Measurements from ENCODE around the gene SLC5A4. TPM values are rescaled to one million over a fixed set of nuclear protein-coding genes. Genes with fewer than 3 reads are reported as not detected.
"Not testable (repeated sequence)": the region's sequence is repeated elsewhere in the genome, so short reads cannot be mapped to it uniquely, and the experiment has no call there.

Gene SLC5A4
- polyA plus RNA-seq, 1 donor (not counting 4 experiments of a cell fraction or from before 2014, with no cell fraction given) = not detected

DNA sequence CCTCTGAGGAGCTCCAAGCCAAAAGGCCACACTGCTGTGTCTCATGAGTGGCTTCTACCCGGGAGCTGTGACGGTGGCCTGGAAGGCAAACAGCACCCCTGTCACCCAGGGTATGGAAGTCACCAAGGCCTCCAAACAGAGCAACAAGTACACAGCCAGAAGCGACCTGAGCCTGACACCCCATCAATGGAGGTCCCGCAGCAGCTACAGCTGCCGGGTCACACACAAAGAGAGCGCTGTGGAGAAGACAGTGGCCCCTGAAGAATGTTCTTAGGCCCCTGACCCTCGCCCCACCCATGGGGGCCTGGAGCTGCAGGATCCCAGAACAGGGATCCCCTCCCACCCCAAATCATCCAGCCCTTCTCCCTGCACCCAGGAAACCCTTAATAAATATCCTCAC lies 55.2 kb downstream of the SLC5A4 start:
- dilution Hi-C loops (cut with MboI; ENCODE audit: extremely low pct_ligation_motif_present, low sequenced_read_pairs) = no loop called here
- H3K27me3 ChIP-seq (ENCODE audit: control insufficient read depth, extremely low read depth, insufficient read depth, low read length) = peaks cover 16% of the 10 kb centered on the region
- no peak overlapping the region for H3K27ac ChIP-seq (ENCODE audit: control insufficient read depth, insufficient read depth, low read length)

DNA sequence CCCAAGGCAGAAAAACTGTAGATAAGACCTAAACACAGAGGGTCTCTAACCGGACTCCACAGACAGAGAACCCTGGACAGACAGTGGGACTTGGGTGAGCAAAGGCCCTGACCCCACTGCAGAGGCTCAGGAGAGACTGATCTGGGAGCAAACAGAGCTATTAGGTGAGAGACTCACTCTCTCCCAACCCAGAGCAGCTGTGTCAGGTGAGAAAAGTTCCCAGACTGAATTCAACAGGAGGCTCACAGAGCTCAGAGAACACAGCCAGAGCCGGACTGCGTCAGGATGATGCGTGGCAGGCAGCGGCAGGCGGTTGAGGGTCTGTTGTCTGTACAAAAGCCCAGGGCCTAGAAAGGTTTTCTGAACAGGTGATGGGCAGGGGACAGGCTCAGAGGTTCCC lies 55.8 kb downstream of the SLC5A4 start:
- Histone ChIP-seq H3K4me3 (ENCODE audit: control insufficient read depth in 2 of 3, extremely low read depth in 1 of 3, insufficient read depth in 2 of 3, low read depth in 1 of 3, low read length in 3 of 3) (no peak overlapping the region), H3K4me2 (ENCODE audit: control insufficient read depth, extremely low read depth, insufficient read depth, low read depth, low read length) (no peak overlapping the region), H3K4me1 (ENCODE audit: control insufficient read depth, extremely low read depth, insufficient read depth, low read length) (no peaks in the 10 kb centered on the region), H3K36me3 (ENCODE audit: control insufficient read depth in 2 of 2, extremely low read depth in 1 of 2, insufficient read depth in 2 of 2, low read length in 2 of 2) (no peaks in the 10 kb centered on the region), H3K27me3 (ENCODE audit: control insufficient read depth, extremely low read depth, insufficient read depth, low read length) (peaks cover 13% of the 10 kb centered on the region), H3K9ac (ENCODE audit: control insufficient read depth, extremely low read depth, insufficient read depth, low read length) (no peak overlapping the region), H3K9me1 (ENCODE audit: control insufficient read depth, extremely low read depth, insufficient read depth, low read length) (no peaks in the 10 kb centered on the region), H4K20me1 (ENCODE audit: control insufficient read depth, extremely low read depth, insufficient read depth, low read length) (no peaks in the 10 kb centered on the region), H3K27ac (ENCODE audit: control insufficient read depth, insufficient read depth, low read length) (no peak overlapping the region), H3K79me2 (ENCODE audit: control insufficient read depth, insufficient read depth, low read length) (no peaks in the 10 kb centered on the region), H3K9me3 (ENCODE audit: control insufficient read depth, low read depth, low read length) (no peaks in the 10 kb centered on the region), H2AFZ (ENCODE audit: control insufficient read depth, low read length) (no peak overlapping the region)
- DNase-seq (ENCODE audit: low read depth, low spot score) (no peak), FAIRE-seq (no peak)
- dilution Hi-C loops (cut with MboI; ENCODE audit: extremely low pct_ligation_motif_present, low sequenced_read_pairs) = no loop called here
- TF ChIP-seq, protein P1, sequence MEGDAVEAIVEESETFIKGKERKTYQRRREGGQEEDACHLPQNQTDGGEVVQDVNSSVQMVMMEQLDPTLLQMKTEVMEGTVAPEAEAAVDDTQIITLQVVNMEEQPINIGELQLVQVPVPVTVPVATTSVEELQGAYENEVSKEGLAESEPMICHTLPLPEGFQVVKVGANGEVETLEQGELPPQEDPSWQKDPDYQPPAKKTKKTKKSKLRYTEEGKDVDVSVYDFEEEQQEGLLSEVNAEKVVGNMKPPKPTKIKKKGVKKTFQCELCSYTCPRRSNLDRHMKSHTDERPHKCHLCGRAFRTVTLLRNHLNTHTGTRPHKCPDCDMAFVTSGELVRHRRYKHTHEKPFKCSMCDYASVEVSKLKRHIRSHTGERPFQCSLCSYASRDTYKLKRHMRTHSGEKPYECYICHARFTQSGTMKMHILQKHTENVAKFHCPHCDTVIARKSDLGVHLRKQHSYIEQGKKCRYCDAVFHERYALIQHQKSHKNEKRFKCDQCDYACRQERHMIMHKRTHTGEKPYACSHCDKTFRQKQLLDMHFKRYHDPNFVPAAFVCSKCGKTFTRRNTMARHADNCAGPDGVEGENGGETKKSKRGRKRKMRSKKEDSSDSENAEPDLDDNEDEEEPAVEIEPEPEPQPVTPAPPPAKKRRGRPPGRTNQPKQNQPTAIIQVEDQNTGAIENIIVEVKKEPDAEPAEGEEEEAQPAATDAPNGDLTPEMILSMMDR (optimal IDR thresholded peaks at IDR 0.05 in 1 of 3, IDR thresholded peaks at IDR 0.05 in 1 of 3, conservative IDR thresholded peaks at IDR 0.05 in 1 of 3; ENCODE audit: extremely low read depth in 1 of 3, insufficient read depth in 2 of 3, low read length in 3 of 3) = no peak
- no peak for TF ChIP-seq EZH2 (IDR thresholded peaks at IDR 0.05; ENCODE audit: low read length)

More for the DNA sequence above, 55.2 kb downstream of the SLC5A4 start:
- Histone ChIP-seq H4K20me1 (ENCODE audit: control insufficient read depth, extremely low read depth, insufficient read depth, low read length) (no peaks in the 10 kb centered on the region), H3K9me3 (ENCODE audit: control insufficient read depth, low read depth, low read length) (no peaks in the 10 kb centered on the region), H3K9me1 (ENCODE audit: control insufficient read depth, extremely low read depth, insufficient read depth, low read length) (no peaks in the 10 kb centered on the region), H3K9ac (ENCODE audit: control insufficient read depth, extremely low read depth, insufficient read depth, low read length) (no peak overlapping the region), H3K4me2 (ENCODE audit: control insufficient read depth, extremely low read depth, insufficient read depth, low read depth, low read length) (no peak overlapping the region), H3K4me1 (ENCODE audit: control insufficient read depth, extremely low read depth, insufficient read depth, low read length) (no peaks in the 10 kb centered on the region), H3K79me2 (ENCODE audit: control insufficient read depth, insufficient read depth, low read length) (no peaks in the 10 kb centered on the region), H3K36me3 (ENCODE audit: control insufficient read depth in 2 of 2, extremely low read depth in 1 of 2, insufficient read depth in 2 of 2, low read length in 2 of 2) (no peaks in the 10 kb centered on the region), H2AFZ (ENCODE audit: control insufficient read depth, low read length) (no peak overlapping the region), H3K4me3 (ENCODE audit: control insufficient read depth in 2 of 3, extremely low read depth in 1 of 3, insufficient read depth in 2 of 3, low read depth in 1 of 3, low read length in 3 of 3) (no peak overlapping the region)
- TF ChIP-seq EZH2 (IDR thresholded peaks at IDR 0.05; ENCODE audit: low read length) = no peak
- TF ChIP-seq, protein P1 (optimal IDR thresholded peaks at IDR 0.05 in 1 of 3, IDR thresholded peaks at IDR 0.05 in 1 of 3, conservative IDR thresholded peaks at IDR 0.05 in 1 of 3; ENCODE audit: extremely low read depth in 1 of 3, insufficient read depth in 2 of 3, low read length in 3 of 3) = no peak
- FAIRE-seq (no peak), DNase-seq (ENCODE audit: low read depth, low spot score) (no peak)

DNA sequence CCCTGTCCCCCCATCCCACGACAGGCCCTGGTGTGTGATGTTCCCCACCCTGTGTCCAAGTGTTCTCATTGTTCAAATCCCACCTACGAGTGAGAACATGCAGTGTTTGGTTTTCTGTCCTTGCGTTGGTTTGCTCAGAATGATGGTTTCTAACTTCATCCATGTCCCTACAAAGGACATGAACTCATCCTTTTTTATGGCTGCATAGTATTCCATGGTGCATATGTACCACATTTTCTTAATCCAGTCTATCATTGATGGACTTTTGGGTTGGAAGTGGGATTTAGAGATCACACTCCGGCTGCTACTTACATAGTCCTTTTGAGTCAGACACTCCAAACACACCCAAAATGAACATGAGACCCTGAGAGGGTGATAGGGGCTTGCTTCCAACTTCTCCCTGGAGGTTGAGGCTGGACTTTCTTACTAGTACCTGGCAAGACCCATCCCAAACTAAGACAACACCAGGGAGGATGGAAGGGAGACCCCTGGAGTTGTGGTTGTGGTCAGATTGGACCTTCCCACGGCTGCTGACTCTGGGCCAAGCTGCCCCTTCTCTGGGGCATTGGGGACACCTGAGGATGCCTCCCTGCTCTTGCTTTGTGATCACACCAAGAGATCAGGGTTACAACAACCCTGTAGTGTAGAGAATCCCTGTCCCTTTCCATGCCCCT lies 57.5 kb downstream of the SLC5A4 start:
- H3K9me3 ChIP-seq (ENCODE audit: control insufficient read depth, low read depth, low read length); H3K9me1 ChIP-seq (ENCODE audit: control insufficient read depth, extremely low read depth, insufficient read depth, low read length); dilution Hi-C loops (cut with MboI; ENCODE audit: extremely low pct_ligation_motif_present, low sequenced_read_pairs); H3K4me3 ChIP-seq (ENCODE audit: control insufficient read depth in 2 of 3, extremely low read depth in 1 of 3, insufficient read depth in 2 of 3, low read depth in 1 of 3, low read length in 3 of 3); FAIRE-seq; DNase-seq (ENCODE audit: low read depth, low spot score); H3K79me2 ChIP-seq (ENCODE audit: control insufficient read depth, insufficient read depth, low read length); H3K4me2 ChIP-seq (ENCODE audit: control insufficient read depth, extremely low read depth, insufficient read depth, low read depth, low read length); H3K4me1 ChIP-seq (ENCODE audit: control insufficient read depth, extremely low read depth, insufficient read depth, low read length); H4K20me1 ChIP-seq (ENCODE audit: control insufficient read depth, extremely low read depth, insufficient read depth, low read length); H3K27ac ChIP-seq (ENCODE audit: control insufficient read depth, insufficient read depth, low read length); H2AFZ ChIP-seq (ENCODE audit: control insufficient read depth, low read length); H3K9ac ChIP-seq (ENCODE audit: control insufficient read depth, extremely low read depth, insufficient read depth, low read length); H3K36me3 ChIP-seq (ENCODE audit: control insufficient read depth in 2 of 2, extremely low read depth in 1 of 2, insufficient read depth in 2 of 2, low read length in 2 of 2); H3K27me3 ChIP-seq (ENCODE audit: control insufficient read depth, extremely low read depth, insufficient read depth, low read length): not testable (repeated sequence)

DNA sequence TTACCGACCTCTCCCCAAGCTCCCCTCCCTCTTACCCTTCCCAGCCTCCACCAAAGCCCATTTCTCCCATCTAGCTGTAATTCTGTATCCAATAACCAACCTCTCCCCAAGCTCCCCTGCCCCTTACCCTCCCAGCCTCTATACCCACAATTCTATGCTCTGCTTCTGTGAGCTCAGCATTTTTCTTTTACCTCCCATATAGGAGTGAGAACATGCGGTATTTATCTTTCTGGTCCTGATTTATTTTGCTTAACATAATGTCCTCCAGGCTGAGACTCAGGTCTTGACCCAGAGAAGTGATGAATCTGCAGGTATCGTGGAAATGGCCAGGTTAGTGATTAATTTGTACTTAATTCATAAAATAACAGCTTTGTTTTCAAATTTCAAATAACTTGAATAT lies 59.2 kb downstream of the SLC5A4 start:
- H3K36me3 ChIP-seq (ENCODE audit: control insufficient read depth in 2 of 2, extremely low read depth in 1 of 2, insufficient read depth in 2 of 2, low read length in 2 of 2); DNase-seq (ENCODE audit: low read depth, low spot score); H3K4me2 ChIP-seq (ENCODE audit: control insufficient read depth, extremely low read depth, insufficient read depth, low read depth, low read length); H4K20me1 ChIP-seq (ENCODE audit: control insufficient read depth, extremely low read depth, insufficient read depth, low read length); H3K27ac ChIP-seq (ENCODE audit: control insufficient read depth, insufficient read depth, low read length); H3K4me3 ChIP-seq (ENCODE audit: control insufficient read depth in 2 of 3, extremely low read depth in 1 of 3, insufficient read depth in 2 of 3, low read depth in 1 of 3, low read length in 3 of 3); H3K9me3 ChIP-seq (ENCODE audit: control insufficient read depth, low read depth, low read length); H3K27me3 ChIP-seq (ENCODE audit: control insufficient read depth, extremely low read depth, insufficient read depth, low read length); dilution Hi-C loops (cut with MboI; ENCODE audit: extremely low pct_ligation_motif_present, low sequenced_read_pairs); H2AFZ ChIP-seq (ENCODE audit: control insufficient read depth, low read length); H3K4me1 ChIP-seq (ENCODE audit: control insufficient read depth, extremely low read depth, insufficient read depth, low read length); FAIRE-seq; H3K9me1 ChIP-seq (ENCODE audit: control insufficient read depth, extremely low read depth, insufficient read depth, low read length); H3K9ac ChIP-seq (ENCODE audit: control insufficient read depth, extremely low read depth, insufficient read depth, low read length); H3K79me2 ChIP-seq (ENCODE audit: control insufficient read depth, insufficient read depth, low read length): not testable (repeated sequence)
